OCI-LY1 (cell line): ENCODE data around the gene CHIT1.

Source experiments
- CTCF ChIP-seq: fragments of 200-600 bp; sonication (generic), shearing (Covaris generic); IDR thresholded peaks from 2 replicates; pipeline ENCODE4 v1.5.1; 2017; ENCODE audit warnings: mild to moderate bottlenecking, antibody characterized with exemption, low read length, moderate library complexity, mixed read lengths
- EZH2 ChIP-seq: fragments of 200-600 bp; sonication (generic), shearing (Covaris generic); IDR thresholded peaks from 2 replicates; pipeline ENCODE4 v1.8.0; 2017; ENCODE audit warnings: borderline replicate concordance, mixed run types, mild to moderate bottlenecking, antibody characterized with exemption, low read length, moderate library complexity, mixed read lengths

- no peak for TF ChIP-seq CTCF
- TF ChIP-seq EZH2: no peak
These were observed 40.2 kb upstream of the CHIT1 start for GRCh38 chr1:203269654-203270020.
